DOHH2 (cell line): ENCODE measurements around the gene DOCK10.

ENCODE experiments used
- H3F3A ChIP-seq: fragments of 200-600 bp; sonication (generic), shearing (Covaris generic); 2 replicates; pipeline ENCODE4 v1.6.0; 2016; ENCODE audit warnings: antibody characterized with exemption, mild to moderate bottlenecking; ENCODE audit not compliant: control insufficient read depth, insufficient read depth
- H3K27ac ChIP-seq: fragments of 200-600 bp; sonication (generic); 2 replicates; pipeline ENCODE4 v1.5.1; 2014; ENCODE audit warnings: low read depth, mild to moderate bottlenecking, low read length, moderate library complexity
- H3K27me3 ChIP-seq: fragments of 200-600 bp; sonication (generic); 2 replicates; pipeline ENCODE4 v1.6.1; 2014; ENCODE audit warnings: mild to moderate bottlenecking, low read length, mixed read lengths; ENCODE audit not compliant: control insufficient read depth
- H3K36me3 ChIP-seq: fragments of 200-600 bp; sonication (generic); 2 replicates; pipeline ENCODE4 v1.6.1; 2014; ENCODE audit warnings: mild to moderate bottlenecking, low read length, moderate library complexity, mixed read lengths; ENCODE audit not compliant: control insufficient read depth
- H3K4me1 ChIP-seq: fragments of 200-600 bp; sonication (generic); 2 replicates; pipeline ENCODE4 v1.6.1; 2014; ENCODE audit warnings: mild to moderate bottlenecking, low read length, mixed read lengths; ENCODE audit not compliant: control insufficient read depth
- H3K4me2 ChIP-seq: fragments of 200-600 bp; sonication (generic); 2 replicates; pipeline ENCODE4 v1.6.0; 2014; ENCODE audit warnings: mild to moderate bottlenecking, low read length, moderate library complexity
- H3K4me3 ChIP-seq: fragments of 200-600 bp; sonication (generic); 2 replicates; pipeline ENCODE4 v1.5.1; 2014; ENCODE audit warnings: mild to moderate bottlenecking, low read length, mixed read lengths
- H3K79me2 ChIP-seq: fragments of 200-600 bp; sonication (generic); 2 replicates; pipeline ENCODE4 v1.6.1; 2014; ENCODE audit warnings: mild to moderate bottlenecking, low read length, mixed read lengths; ENCODE audit not compliant: control insufficient read depth
- H3K9me2 ChIP-seq: fragments of 200-600 bp; sonication (generic); replicated peaks from 2 replicates; pipeline ENCODE4 v1.6.1; 2014; ENCODE audit warnings: mild to moderate bottlenecking, low read length, mixed read lengths; ENCODE audit not compliant: control insufficient read depth
- H3K9me3 ChIP-seq: fragments of 200-600 bp; sonication (generic); 2 replicates; pipeline ENCODE4 v1.6.1; 2014; ENCODE audit warnings: antibody characterized with exemption, low read length, mixed read lengths; ENCODE audit not compliant: control insufficient read depth, insufficient read depth
- H4K20me1 ChIP-seq: fragments of 200-600 bp; sonication (generic); 2 replicates; pipeline ENCODE4 v1.6.0; 2014; ENCODE audit warnings: low read depth, mild to moderate bottlenecking, antibody characterized with exemption, low read length, moderate library complexity; ENCODE audit not compliant: control insufficient read depth, insufficient read depth
- CTCF ChIP-seq: fragments of 200-600 bp; sonication (generic); IDR thresholded peaks from one replicate; pipeline ENCODE4 v1.5.1; 2014; ENCODE audit warnings: antibody characterized with exemption, mild to moderate bottlenecking, low read depth, low read length; ENCODE audit not compliant: poor library complexity, severe bottlenecking
- EZH2phosphoT487 ChIP-seq: fragments of 200-600 bp; sonication (generic); IDR thresholded peaks from 2 replicates; pipeline ENCODE4 v1.6.1; 2017; ENCODE audit warnings: borderline replicate concordance, mild to moderate bottlenecking, antibody characterized with exemption, low read length, moderate library complexity, mixed read lengths

The DOCK10 gene

GRCh38 chr2:224871813-224872212 is 170.5 kb downstream of the DOCK10 start:
- Histone ChIP-seq H3K27me3 (no peaks in the 10 kb centered on the region), H3K4me1 (peaks cover 10% of the 10 kb centered on the region), H3K9me3 (no peaks in the 10 kb centered on the region), H3K4me3 (no peak overlapping the region), H3K27ac (no peak overlapping the region), H3F3A (no peaks in the 10 kb centered on the region), H3K79me2 (no peaks in the 10 kb centered on the region), H3K36me3 (no peaks in the 10 kb centered on the region), H3K9me2 (no peaks in the 10 kb centered on the region), H3K4me2 (no peak overlapping the region), H4K20me1 (no peaks in the 10 kb centered on the region)
- TF ChIP-seq CTCF: no peak
- TF ChIP-seq EZH2phosphoT487: no peak

GRCh38 chr2:224870341-224870740 is 171.9 kb downstream of the DOCK10 start:
- Histone ChIP-seq H3K9me2 (no peaks in the 10 kb centered on the region), H4K20me1 (no peaks in the 10 kb centered on the region), H3K9me3 (no peaks in the 10 kb centered on the region), H3K27ac (no peak overlapping the region), H3F3A (no peaks in the 10 kb centered on the region), H3K4me2 (no peak overlapping the region), H3K4me3 (no peak overlapping the region), H3K27me3 (no peaks in the 10 kb centered on the region), H3K79me2 (no peaks in the 10 kb centered on the region), H3K36me3 (no peaks in the 10 kb centered on the region), H3K4me1 (peaks cover 4% of the 10 kb centered on the region)
- TF ChIP-seq CTCF (no peak), EZH2phosphoT487 (no peak)

GRCh38 chr2:224869601-224870233 is 172.6 kb downstream of the DOCK10 start:
- no peak for TF ChIP-seq EZH2phosphoT487
- no peak for TF ChIP-seq CTCF
- no peaks in the 10 kb centered on the region for H4K20me1 ChIP-seq
- no peaks in the 10 kb centered on the region for H3K36me3 ChIP-seq
- H3F3A ChIP-seq: no peaks in the 10 kb centered on the region
- H3K9me3 ChIP-seq: no peaks in the 10 kb centered on the region
- H3K4me2 ChIP-seq: no peak overlapping the region
- no peak overlapping the region for H3K4me3 ChIP-seq
- no peaks in the 10 kb centered on the region for H3K79me2 ChIP-seq
- no peaks in the 10 kb centered on the region for H3K4me1 ChIP-seq
- no peak overlapping the region for H3K27ac ChIP-seq
- no peaks in the 10 kb centered on the region for H3K27me3 ChIP-seq
- H3K9me2 ChIP-seq: no peaks in the 10 kb centered on the region

GRCh38 chr2:224865016-224865415 is 177.3 kb downstream of the DOCK10 start:
- no peaks in the 10 kb centered on the region for H3F3A ChIP-seq
- no peaks in the 10 kb centered on the region for H3K36me3 ChIP-seq
- H4K20me1 ChIP-seq: no peaks in the 10 kb centered on the region
- no peak for TF ChIP-seq CTCF
- TF ChIP-seq EZH2phosphoT487: no peak
- H3K79me2 ChIP-seq: no peaks in the 10 kb centered on the region
- H3K4me3 ChIP-seq: no peak overlapping the region
- no peaks in the 10 kb centered on the region for H3K9me2 ChIP-seq
- no peaks in the 10 kb centered on the region for H3K4me1 ChIP-seq
- H3K27me3 ChIP-seq: no peaks in the 10 kb centered on the region
- H3K27ac ChIP-seq: no peak overlapping the region
- no peaks in the 10 kb centered on the region for H3K9me3 ChIP-seq
- H3K4me2 ChIP-seq: no peak overlapping the region
